ENCODE measurements around the gene VIL1.

The VIL1 gene
- total RNA-seq = 0.35 to 0.61 (median 0.58) reads per million in 3 donors

DNA sequence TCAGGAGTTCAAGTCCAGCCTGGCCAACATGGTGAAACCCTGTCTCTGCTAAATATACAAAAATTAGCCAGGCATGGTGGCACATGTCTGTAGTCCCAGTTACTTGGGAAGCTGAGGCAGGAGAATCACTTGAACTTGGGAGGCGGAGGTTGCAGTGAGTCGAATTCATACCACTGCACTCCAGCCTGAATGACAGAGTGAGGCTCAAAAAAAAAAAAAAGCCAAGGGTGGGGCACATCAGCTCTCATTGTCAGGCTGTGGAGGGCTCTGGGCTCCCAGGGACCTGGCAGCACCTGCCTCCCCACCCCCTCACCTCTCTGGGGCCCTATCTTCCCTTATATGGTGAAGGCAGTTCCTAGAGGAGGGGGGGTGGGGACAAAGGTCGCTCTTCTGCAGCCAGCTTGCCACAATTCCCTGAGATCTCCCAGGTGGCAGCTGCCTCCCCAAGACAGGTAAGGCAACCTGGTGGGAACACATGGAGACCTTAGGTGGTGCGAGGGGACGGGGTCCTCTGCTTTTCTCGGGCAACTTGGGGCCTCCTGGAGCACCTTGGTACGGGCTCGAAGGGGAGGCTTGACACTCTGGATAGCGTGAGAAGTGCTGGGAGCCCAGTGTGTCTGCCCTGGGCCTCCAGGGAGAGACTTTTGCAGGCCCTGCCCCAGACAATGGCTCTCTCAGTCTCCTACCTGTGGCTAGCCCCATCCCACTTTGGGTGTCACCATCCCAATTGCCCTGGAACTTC, at the start of gene VIL1:
TSS of gene VIL1 (plus strand) at position 407 of the 742 bp plus-strand sequence. CDS start 4,656 bp downstream, outside the sequence.
- Histone ChIP-seq H3K4me3 (ENCODE audit: insufficient read depth, low read depth, low read length, poor library complexity, severe bottlenecking) (no peak within 1 kb of the TSS), H3K27ac (ENCODE audit: insufficient read depth, low read length, poor library complexity, severe bottlenecking) (no peak within 1 kb of the TSS), H3K4me1 (ENCODE audit: control insufficient read depth, insufficient read depth, low read length, poor library complexity, severe bottlenecking) (no peaks in the 10 kb centered on the region), H3K36me3 (ENCODE audit: control insufficient read depth, insufficient read depth, low read length) (no peaks in the 10 kb centered on the region), H3K9me3 (ENCODE audit: control insufficient read depth, low read length) (no peaks in the 10 kb centered on the region), H3K27me3 (replicated peaks; ENCODE audit: control insufficient read depth, insufficient read depth, low read length, poor library complexity, severe bottlenecking) (no peaks in the 10 kb centered on the region)
- DNase-seq = no peak

GRCh38 chr2:218369330-218369729, 49.6 kb upstream of the VIL1 start:
- DNase-seq = no peak
- Histone ChIP-seq H3K27ac (ENCODE audit: insufficient read depth, low read length, poor library complexity, severe bottlenecking) (no peak overlapping the region), H3K4me1 (ENCODE audit: control insufficient read depth, insufficient read depth, low read length, poor library complexity, severe bottlenecking) (peaks cover 6% of the 10 kb centered on the region), H3K27me3 (replicated peaks; ENCODE audit: control insufficient read depth, insufficient read depth, low read length, poor library complexity, severe bottlenecking) (no peaks in the 10 kb centered on the region), H3K9me3 (ENCODE audit: control insufficient read depth, low read length) (no peaks in the 10 kb centered on the region), H3K36me3 (ENCODE audit: control insufficient read depth, insufficient read depth, low read length) (no peaks in the 10 kb centered on the region), H3K4me3 (ENCODE audit: insufficient read depth, low read depth, low read length, poor library complexity, severe bottlenecking) (no peak overlapping the region)

- Histone ChIP-seq H3K4me3 (ENCODE audit: insufficient read depth, low read depth, low read length, poor library complexity, severe bottlenecking) (no peak overlapping the region), H3K27ac (ENCODE audit: insufficient read depth, low read length, poor library complexity, severe bottlenecking) (no peak overlapping the region), H3K27me3 (replicated peaks; ENCODE audit: control insufficient read depth, insufficient read depth, low read length, poor library complexity, severe bottlenecking) (no peaks in the 10 kb centered on the region), H3K36me3 (ENCODE audit: control insufficient read depth, insufficient read depth, low read length) (no peaks in the 10 kb centered on the region), H3K9me3 (ENCODE audit: control insufficient read depth, low read length) (no peaks in the 10 kb centered on the region), H3K4me1 (ENCODE audit: control insufficient read depth, insufficient read depth, low read length, poor library complexity, severe bottlenecking) (peaks cover 6% of the 10 kb centered on the region)
- DNase-seq = no peak
Observed at GRCh38 chr2:218370410-218371063, 48.4 kb upstream of the VIL1 start.

DNA sequence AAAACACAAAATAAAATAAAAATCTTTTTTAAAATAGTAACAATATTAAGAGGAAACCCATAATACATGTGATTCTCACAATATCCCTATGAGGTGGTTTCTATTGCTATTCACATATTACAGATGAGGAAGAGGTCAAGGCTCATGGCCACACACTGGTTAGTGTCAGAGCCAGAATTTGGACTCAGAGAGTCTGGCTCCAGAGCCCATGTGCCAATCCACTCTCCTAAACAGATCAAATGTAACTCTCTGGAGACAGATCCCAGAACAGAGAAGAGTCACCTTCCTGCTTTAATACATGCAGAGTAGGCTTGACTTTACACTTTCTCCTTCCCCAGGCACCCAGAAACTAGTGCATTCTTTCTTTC, 47.0 kb upstream of the VIL1 start:
- Histone ChIP-seq H3K9me3 (ENCODE audit: control insufficient read depth, low read length) (no peaks in the 10 kb centered on the region), H3K27me3 (replicated peaks; ENCODE audit: control insufficient read depth, insufficient read depth, low read length, poor library complexity, severe bottlenecking) (no peaks in the 10 kb centered on the region), H3K4me1 (ENCODE audit: control insufficient read depth, insufficient read depth, low read length, poor library complexity, severe bottlenecking) (peaks cover 6% of the 10 kb centered on the region), H3K27ac (ENCODE audit: insufficient read depth, low read length, poor library complexity, severe bottlenecking) (no peak overlapping the region), H3K36me3 (ENCODE audit: control insufficient read depth, insufficient read depth, low read length) (no peaks in the 10 kb centered on the region), H3K4me3 (ENCODE audit: insufficient read depth, low read depth, low read length, poor library complexity, severe bottlenecking) (no peak overlapping the region)
- no peak for DNase-seq

GRCh38 chr2:218374795-218375194, 44.1 kb upstream of the VIL1 start:
- DNase-seq = no peak

DNA sequence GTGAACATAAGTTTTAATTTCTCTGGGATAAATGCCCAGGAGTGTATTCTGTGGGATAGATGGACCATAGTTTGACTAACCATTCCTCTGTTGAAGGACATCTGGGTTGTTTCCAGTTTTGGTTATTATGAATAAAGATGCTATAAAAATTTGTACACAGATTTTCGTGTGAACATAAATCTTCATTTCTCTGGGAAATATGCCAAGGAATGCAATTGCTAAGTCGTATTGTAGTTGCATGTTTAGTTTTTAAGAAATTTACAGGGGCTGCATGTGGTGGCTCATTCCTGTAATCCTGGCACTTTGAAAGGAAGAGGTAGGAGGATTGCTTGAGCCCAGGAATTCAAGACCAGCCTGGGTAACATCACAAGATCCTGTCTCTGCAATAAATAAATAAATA, 43.7 kb upstream of the VIL1 start:
- H3K27ac ChIP-seq (ENCODE audit: insufficient read depth, low read length, poor library complexity, severe bottlenecking) = no peak overlapping the region
- no peaks in the 10 kb centered on the region for H3K9me3 ChIP-seq (ENCODE audit: control insufficient read depth, low read length)
- H3K36me3 ChIP-seq (ENCODE audit: control insufficient read depth, insufficient read depth, low read length) = no peaks in the 10 kb centered on the region
- no peak for DNase-seq
- H3K4me1 ChIP-seq (ENCODE audit: control insufficient read depth, insufficient read depth, low read length, poor library complexity, severe bottlenecking) = no peaks in the 10 kb centered on the region
- no peak overlapping the region for H3K4me3 ChIP-seq (ENCODE audit: insufficient read depth, low read depth, low read length, poor library complexity, severe bottlenecking)
- no peaks in the 10 kb centered on the region for H3K27me3 ChIP-seq (replicated peaks; ENCODE audit: control insufficient read depth, insufficient read depth, low read length, poor library complexity, severe bottlenecking)

More at GRCh38 chr2:218374795-218375194, 44.1 kb upstream of the VIL1 start:
- no peaks in the 10 kb centered on the region for H3K9me3 ChIP-seq (ENCODE audit: control insufficient read depth, low read length)
- H3K36me3 ChIP-seq (ENCODE audit: control insufficient read depth, insufficient read depth, low read length) = no peaks in the 10 kb centered on the region
- no peak overlapping the region for H3K27ac ChIP-seq (ENCODE audit: insufficient read depth, low read length, poor library complexity, severe bottlenecking)
- no peak overlapping the region for H3K4me3 ChIP-seq (ENCODE audit: insufficient read depth, low read depth, low read length, poor library complexity, severe bottlenecking)
- H3K4me1 ChIP-seq (ENCODE audit: control insufficient read depth, insufficient read depth, low read length, poor library complexity, severe bottlenecking) = no peaks in the 10 kb centered on the region
- no peaks in the 10 kb centered on the region for H3K27me3 ChIP-seq (replicated peaks; ENCODE audit: control insufficient read depth, insufficient read depth, low read length, poor library complexity, severe bottlenecking)

DNA sequence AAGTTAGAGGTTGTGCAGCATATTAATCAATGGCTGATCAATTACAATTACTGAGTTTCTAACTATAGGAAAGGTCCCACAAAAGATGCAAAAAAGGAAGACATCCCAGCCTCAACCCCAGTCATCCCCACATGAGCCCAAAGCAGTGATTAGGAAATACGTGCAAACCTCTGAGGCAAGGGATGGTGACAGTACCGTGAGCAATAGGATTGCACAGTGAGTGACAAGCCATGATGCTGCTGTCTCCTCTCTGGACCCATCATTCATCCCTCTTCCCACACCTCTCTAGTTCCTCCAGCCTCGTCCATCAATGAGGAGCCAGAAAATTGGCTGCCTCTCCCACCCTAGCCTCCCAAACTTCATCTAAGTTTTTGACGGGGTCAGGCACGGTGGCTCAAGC, 40.9 kb upstream of the VIL1 start:
- H3K27ac ChIP-seq (ENCODE audit: insufficient read depth, low read length, poor library complexity, severe bottlenecking) = no peak overlapping the region

DNA sequence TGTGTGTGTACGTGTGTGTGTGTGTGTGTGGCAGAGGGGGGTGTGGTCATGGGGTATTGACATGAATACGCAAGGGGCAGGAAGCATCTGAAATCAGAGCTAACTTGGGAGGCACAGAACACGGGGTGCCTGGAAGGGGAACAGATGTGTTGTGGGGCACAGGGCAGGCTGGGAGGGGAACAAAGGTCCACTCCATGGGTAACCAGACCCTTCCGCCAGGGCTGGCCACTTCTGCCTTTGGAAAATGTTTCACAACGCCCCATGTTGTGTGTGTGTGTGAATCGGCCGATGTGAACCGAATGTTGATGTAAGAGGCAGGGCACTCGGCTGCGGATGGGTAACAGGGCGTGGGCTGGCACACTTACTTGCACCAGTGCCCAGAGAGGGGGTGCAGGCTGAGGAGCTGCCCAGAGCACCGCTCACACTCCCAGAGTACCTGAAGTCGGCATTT, 37.0 kb upstream of the VIL1 start, which contains the start of gene SLC11A1:
TSS of gene SLC11A1 (plus strand) at position 358 of the 451 bp plus-strand sequence. CDS start 96 bp downstream, outside the sequence.
- DNase-seq = no peak
- Histone ChIP-seq H3K9me3 (ENCODE audit: control insufficient read depth, low read length) (no peaks in the 10 kb centered on the region), H3K27me3 (replicated peaks; ENCODE audit: control insufficient read depth, insufficient read depth, low read length, poor library complexity, severe bottlenecking) (no peaks in the 10 kb centered on the region), H3K36me3 (ENCODE audit: control insufficient read depth, insufficient read depth, low read length) (no peaks in the 10 kb centered on the region), H3K4me1 (ENCODE audit: control insufficient read depth, insufficient read depth, low read length, poor library complexity, severe bottlenecking) (no peaks in the 10 kb centered on the region), H3K27ac (ENCODE audit: insufficient read depth, low read length, poor library complexity, severe bottlenecking) (no peak within 1 kb of the TSS), H3K4me3 (ENCODE audit: insufficient read depth, low read depth, low read length, poor library complexity, severe bottlenecking) (no peak within 1 kb of the TSS)

More for the DNA sequence above, 40.9 kb upstream of the VIL1 start:
- DNase-seq = no peak
- Histone ChIP-seq H3K9me3 (ENCODE audit: control insufficient read depth, low read length) (no peaks in the 10 kb centered on the region), H3K4me1 (ENCODE audit: control insufficient read depth, insufficient read depth, low read length, poor library complexity, severe bottlenecking) (no peaks in the 10 kb centered on the region), H3K4me3 (ENCODE audit: insufficient read depth, low read depth, low read length, poor library complexity, severe bottlenecking) (no peak overlapping the region), H3K36me3 (ENCODE audit: control insufficient read depth, insufficient read depth, low read length) (no peaks in the 10 kb centered on the region), H3K27me3 (replicated peaks; ENCODE audit: control insufficient read depth, insufficient read depth, low read length, poor library complexity, severe bottlenecking) (no peaks in the 10 kb centered on the region)

GRCh38 chr2:218382785-218383184, 36.1 kb upstream of the VIL1 start:
- no peaks in the 10 kb centered on the region for H3K27me3 ChIP-seq (replicated peaks; ENCODE audit: control insufficient read depth, insufficient read depth, low read length, poor library complexity, severe bottlenecking)
- no peaks in the 10 kb centered on the region for H3K9me3 ChIP-seq (ENCODE audit: control insufficient read depth, low read length)
- DNase-seq = no peak
- H3K36me3 ChIP-seq (ENCODE audit: control insufficient read depth, insufficient read depth, low read length) = no peaks in the 10 kb centered on the region
- no peaks in the 10 kb centered on the region for H3K4me1 ChIP-seq (ENCODE audit: control insufficient read depth, insufficient read depth, low read length, poor library complexity, severe bottlenecking)
- H3K4me3 ChIP-seq (ENCODE audit: insufficient read depth, low read depth, low read length, poor library complexity, severe bottlenecking) = no peak overlapping the region
- no peak overlapping the region for H3K27ac ChIP-seq (ENCODE audit: insufficient read depth, low read length, poor library complexity, severe bottlenecking)

GRCh38 chr2:218383892-218384519, 34.9 kb upstream of the VIL1 start:
- Histone ChIP-seq H3K9me3 (ENCODE audit: control insufficient read depth, low read length) (no peaks in the 10 kb centered on the region), H3K4me1 (ENCODE audit: control insufficient read depth, insufficient read depth, low read length, poor library complexity, severe bottlenecking) (no peaks in the 10 kb centered on the region), H3K4me3 (ENCODE audit: insufficient read depth, low read depth, low read length, poor library complexity, severe bottlenecking) (no peak overlapping the region), H3K27me3 (replicated peaks; ENCODE audit: control insufficient read depth, insufficient read depth, low read length, poor library complexity, severe bottlenecking) (no peaks in the 10 kb centered on the region), H3K27ac (ENCODE audit: insufficient read depth, low read length, poor library complexity, severe bottlenecking) (no peak overlapping the region), H3K36me3 (ENCODE audit: control insufficient read depth, insufficient read depth, low read length) (no peaks in the 10 kb centered on the region)
- no peak for DNase-seq

Data from effector memory CD4-positive, alpha-beta T cell (primary cell).